ENCODE data around the gene NEK5. TPM values are rescaled to one million over a fixed set of nuclear protein-coding genes. Genes with fewer than 3 reads are reported as not detected.

The NEK5 gene
- total and polyA plus RNA-seq, 2 experiments from 2014 or later, result 0.73 to 1.3 TPM

DNA sequence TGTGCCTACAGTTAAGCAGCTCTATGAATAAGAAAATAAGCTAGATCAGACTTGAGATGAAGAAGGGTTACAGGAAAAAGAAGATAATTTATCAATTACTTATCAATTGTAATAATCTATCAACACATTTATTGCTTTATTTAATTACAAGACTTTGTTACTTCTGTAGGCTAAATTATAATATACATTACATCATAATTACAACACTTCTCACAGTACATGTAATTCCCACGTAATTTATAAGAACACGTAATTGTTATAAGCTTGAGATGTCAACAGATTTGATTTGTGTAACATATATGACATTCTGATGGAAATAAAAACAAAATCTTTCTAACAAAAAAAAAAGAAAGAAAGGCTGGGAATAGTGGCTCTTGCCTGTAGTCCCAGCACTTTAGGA lies 36.8 kb downstream of the NEK5 start (continued):
- TF ChIP-seq, protein P1, sequence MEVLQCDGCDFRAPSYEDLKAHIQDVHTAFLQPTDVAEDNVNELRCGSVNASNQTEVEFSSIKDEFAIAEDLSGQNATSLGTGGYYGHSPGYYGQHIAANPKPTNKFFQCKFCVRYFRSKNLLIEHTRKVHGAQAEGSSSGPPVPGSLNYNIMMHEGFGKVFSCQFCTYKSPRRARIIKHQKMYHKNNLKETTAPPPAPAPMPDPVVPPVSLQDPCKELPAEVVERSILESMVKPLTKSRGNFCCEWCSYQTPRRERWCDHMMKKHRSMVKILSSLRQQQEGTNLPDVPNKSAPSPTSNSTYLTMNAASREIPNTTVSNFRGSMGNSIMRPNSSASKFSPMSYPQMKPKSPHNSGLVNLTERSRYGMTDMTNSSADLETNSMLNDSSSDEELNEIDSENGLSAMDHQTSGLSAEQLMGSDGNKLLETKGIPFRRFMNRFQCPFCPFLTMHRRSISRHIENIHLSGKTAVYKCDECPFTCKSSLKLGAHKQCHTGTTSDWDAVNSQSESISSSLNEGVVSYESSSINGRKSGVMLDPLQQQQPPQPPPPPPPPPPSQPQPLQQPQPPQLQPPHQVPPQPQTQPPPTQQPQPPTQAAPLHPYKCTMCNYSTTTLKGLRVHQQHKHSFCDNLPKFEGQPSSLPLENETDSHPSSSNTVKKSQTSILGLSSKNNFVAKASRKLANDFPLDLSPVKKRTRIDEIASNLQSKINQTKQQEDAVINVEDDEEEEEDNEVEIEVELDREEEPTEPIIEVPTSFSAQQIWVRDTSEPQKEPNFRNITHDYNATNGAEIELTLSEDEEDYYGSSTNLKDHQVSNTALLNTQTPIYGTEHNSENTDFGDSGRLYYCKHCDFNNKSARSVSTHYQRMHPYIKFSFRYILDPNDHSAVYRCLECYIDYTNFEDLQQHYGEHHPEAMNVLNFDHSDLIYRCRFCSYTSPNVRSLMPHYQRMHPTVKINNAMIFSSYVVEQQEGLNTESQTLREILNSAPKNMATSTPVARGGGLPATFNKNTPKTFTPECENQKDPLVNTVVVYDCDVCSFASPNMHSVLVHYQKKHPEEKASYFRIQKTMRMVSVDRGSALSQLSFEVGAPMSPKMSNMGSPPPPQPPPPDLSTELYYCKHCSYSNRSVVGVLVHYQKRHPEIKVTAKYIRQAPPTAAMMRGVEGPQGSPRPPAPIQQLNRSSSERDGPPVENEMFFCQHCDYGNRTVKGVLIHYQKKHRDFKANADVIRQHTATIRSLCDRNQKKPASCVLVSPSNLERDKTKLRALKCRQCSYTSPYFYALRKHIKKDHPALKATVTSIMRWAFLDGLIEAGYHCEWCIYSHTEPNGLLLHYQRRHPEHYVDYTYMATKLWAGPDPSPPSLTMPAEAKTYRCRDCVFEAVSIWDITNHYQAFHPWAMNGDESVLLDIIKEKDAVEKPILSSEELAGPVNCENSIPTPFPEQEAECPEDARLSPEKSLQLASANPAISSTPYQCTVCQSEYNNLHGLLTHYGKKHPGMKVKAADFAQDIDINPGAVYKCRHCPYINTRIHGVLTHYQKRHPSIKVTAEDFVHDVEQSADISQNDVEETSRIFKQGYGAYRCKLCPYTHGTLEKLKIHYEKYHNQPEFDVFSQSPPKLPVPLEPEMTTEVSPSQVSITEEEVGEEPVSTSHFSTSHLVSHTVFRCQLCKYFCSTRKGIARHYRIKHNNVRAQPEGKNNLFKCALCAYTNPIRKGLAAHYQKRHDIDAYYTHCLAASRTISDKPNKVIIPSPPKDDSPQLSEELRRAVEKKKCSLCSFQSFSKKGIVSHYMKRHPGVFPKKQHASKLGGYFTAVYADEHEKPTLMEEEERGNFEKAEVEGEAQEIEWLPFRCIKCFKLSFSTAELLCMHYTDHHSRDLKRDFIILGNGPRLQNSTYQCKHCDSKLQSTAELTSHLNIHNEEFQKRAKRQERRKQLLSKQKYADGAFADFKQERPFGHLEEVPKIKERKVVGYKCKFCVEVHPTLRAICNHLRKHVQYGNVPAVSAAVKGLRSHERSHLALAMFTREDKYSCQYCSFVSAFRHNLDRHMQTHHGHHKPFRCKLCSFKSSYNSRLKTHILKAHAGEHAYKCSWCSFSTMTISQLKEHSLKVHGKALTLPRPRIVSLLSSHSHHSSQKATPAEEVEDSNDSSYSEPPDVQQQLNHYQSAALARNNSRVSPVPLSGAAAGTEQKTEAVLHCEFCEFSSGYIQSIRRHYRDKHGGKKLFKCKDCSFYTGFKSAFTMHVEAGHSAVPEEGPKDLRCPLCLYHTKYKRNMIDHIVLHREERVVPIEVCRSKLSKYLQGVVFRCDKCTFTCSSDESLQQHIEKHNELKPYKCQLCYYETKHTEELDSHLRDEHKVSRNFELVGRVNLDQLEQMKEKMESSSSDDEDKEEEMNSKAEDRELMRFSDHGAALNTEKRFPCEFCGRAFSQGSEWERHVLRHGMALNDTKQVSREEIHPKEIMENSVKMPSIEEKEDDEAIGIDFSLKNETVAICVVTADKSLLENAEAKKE (CRISPR knock-in tag; IDR thresholded peaks at IDR 0.05), result no peak
- TF ChIP-seq POLR2AphosphoS5 (IDR thresholded peaks at IDR 0.05; ENCODE audit: low read depth), result no peak

DNA sequence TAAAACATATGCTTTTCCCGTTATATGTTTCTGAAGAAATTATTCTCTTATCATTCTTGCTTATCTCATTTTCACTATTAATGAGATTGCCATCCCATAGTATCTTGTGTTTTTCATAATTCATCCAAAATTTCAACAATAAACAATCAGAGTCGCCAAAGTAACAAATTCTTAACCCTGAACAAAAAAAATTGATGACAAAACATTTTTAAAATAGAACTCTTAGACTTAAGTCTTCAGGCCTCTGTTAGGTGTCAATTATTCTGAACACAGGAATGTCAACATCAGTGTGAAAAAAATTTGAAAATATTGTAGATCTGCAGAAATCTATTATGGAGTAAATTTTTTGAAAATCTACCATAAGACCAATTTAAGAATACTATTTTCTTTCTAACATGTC lies 37.4 kb downstream of the NEK5 start:
- H3K4me3 ChIP-seq, result no peak overlapping the region
- Mint-ChIP-seq H3K4me1 (no peaks in the 10 kb centered on the region; the same call in 2 of the 3 replicates), H3K36me3 (ENCODE audit: low read depth) (no peaks in the 10 kb centered on the region), H3K27me3 (ENCODE audit: insufficient read depth, low read depth, poor library complexity) (peaks cover 2% of the 10 kb centered on the region), H3K4me3 (no peak overlapping the region), H3K27ac (no peak overlapping the region), H3K9me3 (peaks cover 9% of the 10 kb centered on the region)
- H3K27me3 ChIP-seq (ENCODE audit: insufficient read depth), result no peaks in the 10 kb centered on the region
- no peak for ATAC-seq
- H2AFZ ChIP-seq, result no peak overlapping the region
- no peak overlapping the region for H3K27ac ChIP-seq (ENCODE audit: low read depth)
- no peaks in the 10 kb centered on the region for H3K79me2 ChIP-seq (replicated peaks; ENCODE audit: insufficient read depth)
- H3K4me1 ChIP-seq (ENCODE audit: insufficient read depth), result no peaks in the 10 kb centered on the region
- no peak for DNase-seq (ENCODE audit: low spot score)
- H3K36me3 ChIP-seq (ENCODE audit: insufficient read depth), result no peaks in the 10 kb centered on the region
- no peaks in the 10 kb centered on the region for H3F3A ChIP-seq (replicated peaks; ENCODE audit: low read depth)
- no peak overlapping the region for H3K4me2 ChIP-seq
- H4K20me1 ChIP-seq (replicated peaks; ENCODE audit: insufficient read depth), result no peaks in the 10 kb centered on the region
- no peaks in the 10 kb centered on the region for H3K9me2 ChIP-seq (ENCODE audit: insufficient read depth)
- TF ChIP-seq CREB1 (CRISPR knock-in tag; IDR thresholded peaks at IDR 0.05; ENCODE audit: low read depth) (no peak), EZH2phosphoT487 (IDR thresholded peaks at IDR 0.05; ENCODE audit: unreplicated experiment) (no peak), STAT1 (IDR thresholded peaks at IDR 0.05; ENCODE audit: unreplicated experiment) (no peak), ZNF331 (CRISPR knock-in tag; IDR thresholded peaks at IDR 0.05; ENCODE audit: low read depth) (no peak), JUNB (IDR thresholded peaks at IDR 0.05; ENCODE audit: unreplicated experiment) (no peak)
- TF ChIP-seq, protein P2, sequence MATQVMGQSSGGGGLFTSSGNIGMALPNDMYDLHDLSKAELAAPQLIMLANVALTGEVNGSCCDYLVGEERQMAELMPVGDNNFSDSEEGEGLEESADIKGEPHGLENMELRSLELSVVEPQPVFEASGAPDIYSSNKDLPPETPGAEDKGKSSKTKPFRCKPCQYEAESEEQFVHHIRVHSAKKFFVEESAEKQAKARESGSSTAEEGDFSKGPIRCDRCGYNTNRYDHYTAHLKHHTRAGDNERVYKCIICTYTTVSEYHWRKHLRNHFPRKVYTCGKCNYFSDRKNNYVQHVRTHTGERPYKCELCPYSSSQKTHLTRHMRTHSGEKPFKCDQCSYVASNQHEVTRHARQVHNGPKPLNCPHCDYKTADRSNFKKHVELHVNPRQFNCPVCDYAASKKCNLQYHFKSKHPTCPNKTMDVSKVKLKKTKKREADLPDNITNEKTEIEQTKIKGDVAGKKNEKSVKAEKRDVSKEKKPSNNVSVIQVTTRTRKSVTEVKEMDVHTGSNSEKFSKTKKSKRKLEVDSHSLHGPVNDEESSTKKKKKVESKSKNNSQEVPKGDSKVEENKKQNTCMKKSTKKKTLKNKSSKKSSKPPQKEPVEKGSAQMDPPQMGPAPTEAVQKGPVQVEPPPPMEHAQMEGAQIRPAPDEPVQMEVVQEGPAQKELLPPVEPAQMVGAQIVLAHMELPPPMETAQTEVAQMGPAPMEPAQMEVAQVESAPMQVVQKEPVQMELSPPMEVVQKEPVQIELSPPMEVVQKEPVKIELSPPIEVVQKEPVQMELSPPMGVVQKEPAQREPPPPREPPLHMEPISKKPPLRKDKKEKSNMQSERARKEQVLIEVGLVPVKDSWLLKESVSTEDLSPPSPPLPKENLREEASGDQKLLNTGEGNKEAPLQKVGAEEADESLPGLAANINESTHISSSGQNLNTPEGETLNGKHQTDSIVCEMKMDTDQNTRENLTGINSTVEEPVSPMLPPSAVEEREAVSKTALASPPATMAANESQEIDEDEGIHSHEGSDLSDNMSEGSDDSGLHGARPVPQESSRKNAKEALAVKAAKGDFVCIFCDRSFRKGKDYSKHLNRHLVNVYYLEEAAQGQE (IDR thresholded peaks at IDR 0.05; ENCODE audit: unreplicated experiment), result no peak
- TF ChIP-seq, protein P3, sequence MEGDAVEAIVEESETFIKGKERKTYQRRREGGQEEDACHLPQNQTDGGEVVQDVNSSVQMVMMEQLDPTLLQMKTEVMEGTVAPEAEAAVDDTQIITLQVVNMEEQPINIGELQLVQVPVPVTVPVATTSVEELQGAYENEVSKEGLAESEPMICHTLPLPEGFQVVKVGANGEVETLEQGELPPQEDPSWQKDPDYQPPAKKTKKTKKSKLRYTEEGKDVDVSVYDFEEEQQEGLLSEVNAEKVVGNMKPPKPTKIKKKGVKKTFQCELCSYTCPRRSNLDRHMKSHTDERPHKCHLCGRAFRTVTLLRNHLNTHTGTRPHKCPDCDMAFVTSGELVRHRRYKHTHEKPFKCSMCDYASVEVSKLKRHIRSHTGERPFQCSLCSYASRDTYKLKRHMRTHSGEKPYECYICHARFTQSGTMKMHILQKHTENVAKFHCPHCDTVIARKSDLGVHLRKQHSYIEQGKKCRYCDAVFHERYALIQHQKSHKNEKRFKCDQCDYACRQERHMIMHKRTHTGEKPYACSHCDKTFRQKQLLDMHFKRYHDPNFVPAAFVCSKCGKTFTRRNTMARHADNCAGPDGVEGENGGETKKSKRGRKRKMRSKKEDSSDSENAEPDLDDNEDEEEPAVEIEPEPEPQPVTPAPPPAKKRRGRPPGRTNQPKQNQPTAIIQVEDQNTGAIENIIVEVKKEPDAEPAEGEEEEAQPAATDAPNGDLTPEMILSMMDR (conservative IDR thresholded peaks at IDR 0.05; ENCODE audit: low read depth in 2 of 2), result no peak

Measured in GM23338 (cell line).